GM19455 (cell line): ENCODE data around the gene MICAL3.

Experiments
- ATAC-seq: cut with Tn5 transposase; IDR thresholded peaks from one replicate; pipeline ENCODE4 v1.9.1; 2021; ENCODE audit not compliant: unreplicated experiment

Gene MICAL3

GRCh38 chr22:17784776-17785175 lies 239.6 kb downstream of the MICAL3 start:
- ATAC-seq, result no peak

- ATAC-seq, result no peak
Observed at GRCh38 chr22:17783773-17784480, 240.4 kb downstream of the MICAL3 start.

- ATAC-seq, result no peak
Observed at GRCh38 chr22:17783312-17783711, 241.0 kb downstream of the MICAL3 start.

GRCh38 chr22:17782621-17783020 lies 241.7 kb downstream of the MICAL3 start:
- ATAC-seq, result no peak

- ATAC-seq, result no peak
Observed at GRCh38 chr22:17782158-17782557, 242.2 kb downstream of the MICAL3 start.

- no peak for ATAC-seq
Observed at GRCh38 chr22:17781319-17782031, 242.9 kb downstream of the MICAL3 start.

- no peak for ATAC-seq
Observed at GRCh38 chr22:17780741-17781318, 243.5 kb downstream of the MICAL3 start.

GRCh38 chr22:17780116-17780740 lies 244.1 kb downstream of the MICAL3 start:
- ATAC-seq, result no peak

GRCh38 chr22:17779286-17780115 lies 244.9 kb downstream of the MICAL3 start:
- ATAC-seq, result no peak

- ATAC-seq, result no peak
Observed at GRCh38 chr22:17778412-17778976, 245.9 kb downstream of the MICAL3 start.

GRCh38 chr22:17777717-17778044 lies 246.7 kb downstream of the MICAL3 start:
- ATAC-seq, result no peak

GRCh38 chr22:17777005-17777716 lies 247.2 kb downstream of the MICAL3 start:
- ATAC-seq, result no peak

- no peak for ATAC-seq
Observed at GRCh38 chr22:17775781-17776465, 248.4 kb downstream of the MICAL3 start.

GRCh38 chr22:17774926-17775685 lies 249.3 kb downstream of the MICAL3 start:
- ATAC-seq, result no peak

- ATAC-seq, result peak; percentile 40
Observed at GRCh38 chr22:17774206-17774925, 250.0 kb downstream of the MICAL3 start, which contains the start of gene BID. BID (minus strand) TSS chr22:17774469; CDS start chr22:17750116, 24,353 bp downstream.

- peak; percentile 35 for ATAC-seq
Observed at GRCh38 chr22:17773606-17774205, 250.7 kb downstream of the MICAL3 start.

GRCh38 chr22:17772958-17773605 lies 251.3 kb downstream of the MICAL3 start:
- ATAC-seq, result no peak
